Panc1 (cell line): ENCODE measurements around the gene ECM1.

Experiments used
- POLR2AphosphoS5 ChIP-seq: IDR thresholded peaks from 2 replicates; pipeline ENCODE4 v1.6.1; 2012; ENCODE audit warnings: mild to moderate bottlenecking, low read depth, low read length, moderate library complexity
- TF ChIP-seq, protein P1 (sequence below): fragments of 450-650 bp; IDR thresholded peaks from 2 replicates; pipeline ENCODE4 v1.5.1; 2017; ENCODE audit warnings: mild to moderate bottlenecking

DNA sequence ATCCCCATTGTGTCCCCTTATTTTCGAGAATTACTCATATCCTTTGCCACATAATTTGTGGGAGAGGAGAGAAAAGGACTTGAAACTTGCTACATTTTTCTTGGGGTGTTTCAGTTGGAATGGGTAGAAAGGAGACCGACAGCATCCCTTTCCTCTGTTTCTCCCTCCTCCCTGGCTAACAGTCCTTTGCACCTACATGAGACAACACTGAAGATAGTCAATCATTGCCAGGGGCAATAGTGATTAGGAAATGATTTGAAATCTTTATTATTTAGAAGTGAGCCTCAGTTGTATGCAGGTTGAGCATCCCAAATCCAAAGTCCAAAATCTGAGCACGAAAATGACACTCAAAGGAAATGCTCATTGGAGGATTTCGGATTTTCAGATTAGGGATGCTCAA is 28.5 kb upstream of the ECM1 start:
- TF ChIP-seq, protein P1, sequence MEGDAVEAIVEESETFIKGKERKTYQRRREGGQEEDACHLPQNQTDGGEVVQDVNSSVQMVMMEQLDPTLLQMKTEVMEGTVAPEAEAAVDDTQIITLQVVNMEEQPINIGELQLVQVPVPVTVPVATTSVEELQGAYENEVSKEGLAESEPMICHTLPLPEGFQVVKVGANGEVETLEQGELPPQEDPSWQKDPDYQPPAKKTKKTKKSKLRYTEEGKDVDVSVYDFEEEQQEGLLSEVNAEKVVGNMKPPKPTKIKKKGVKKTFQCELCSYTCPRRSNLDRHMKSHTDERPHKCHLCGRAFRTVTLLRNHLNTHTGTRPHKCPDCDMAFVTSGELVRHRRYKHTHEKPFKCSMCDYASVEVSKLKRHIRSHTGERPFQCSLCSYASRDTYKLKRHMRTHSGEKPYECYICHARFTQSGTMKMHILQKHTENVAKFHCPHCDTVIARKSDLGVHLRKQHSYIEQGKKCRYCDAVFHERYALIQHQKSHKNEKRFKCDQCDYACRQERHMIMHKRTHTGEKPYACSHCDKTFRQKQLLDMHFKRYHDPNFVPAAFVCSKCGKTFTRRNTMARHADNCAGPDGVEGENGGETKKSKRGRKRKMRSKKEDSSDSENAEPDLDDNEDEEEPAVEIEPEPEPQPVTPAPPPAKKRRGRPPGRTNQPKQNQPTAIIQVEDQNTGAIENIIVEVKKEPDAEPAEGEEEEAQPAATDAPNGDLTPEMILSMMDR: no peak
- no peak for TF ChIP-seq POLR2AphosphoS5
